GM19372 (cell line): ENCODE data around the gene SCAP.

Source experiments
- ATAC-seq: cut with Tn5 transposase; IDR thresholded peaks from one replicate; pipeline ENCODE4 v1.9.1; 2021; ENCODE audit warnings: mild to moderate bottlenecking, low read depth, moderate library complexity; ENCODE audit not compliant: unreplicated experiment

Gene SCAP

GRCh38 chr3:47418167-47419082, 57.3 kb downstream of the SCAP start:
- ATAC-seq, result no peak

- ATAC-seq, result no peak
Observed at GRCh38 chr3:47416041-47416440, 59.7 kb downstream of the SCAP start.

GRCh38 chr3:47414666-47415587, 60.8 kb downstream of the SCAP start:
- no peak for ATAC-seq

- ATAC-seq, result no peak
Observed at GRCh38 chr3:47414161-47414564, 61.6 kb downstream of the SCAP start.

- no peak for ATAC-seq
Observed at GRCh38 chr3:47413751-47414150, 62.0 kb downstream of the SCAP start.

GRCh38 chr3:47412842-47413520, 62.8 kb downstream of the SCAP start:
- ATAC-seq, result no peak

GRCh38 chr3:47412453-47412756, 63.3 kb downstream of the SCAP start:
- ATAC-seq, result no peak

- ATAC-seq, result no peak
Observed at GRCh38 chr3:47411696-47412452, 63.9 kb downstream of the SCAP start.

- ATAC-seq, result no peak
Observed at GRCh38 chr3:47410801-47411646, 64.7 kb downstream of the SCAP start.

- ATAC-seq, result no peak
Observed at GRCh38 chr3:47410417-47410720, 65.4 kb downstream of the SCAP start.

GRCh38 chr3:47409688-47410416, 65.9 kb downstream of the SCAP start:
- ATAC-seq, result no peak

- ATAC-seq, result no peak
Observed at GRCh38 chr3:47409284-47409683, 66.5 kb downstream of the SCAP start.

GRCh38 chr3:47408839-47409229, 66.9 kb downstream of the SCAP start:
- no peak for ATAC-seq

- ATAC-seq, result no peak
Observed at GRCh38 chr3:47407896-47408838, 67.6 kb downstream of the SCAP start.

GRCh38 chr3:47407237-47407636, 68.5 kb downstream of the SCAP start:
- no peak for ATAC-seq

GRCh38 chr3:47406762-47407149, 69.0 kb downstream of the SCAP start:
- ATAC-seq, result no peak

GRCh38 chr3:47405820-47406761, 69.7 kb downstream of the SCAP start:
- no peak for ATAC-seq
